Measurements from ENCODE around the gene RNU4-1.

The RNU4-1 gene

DNA sequence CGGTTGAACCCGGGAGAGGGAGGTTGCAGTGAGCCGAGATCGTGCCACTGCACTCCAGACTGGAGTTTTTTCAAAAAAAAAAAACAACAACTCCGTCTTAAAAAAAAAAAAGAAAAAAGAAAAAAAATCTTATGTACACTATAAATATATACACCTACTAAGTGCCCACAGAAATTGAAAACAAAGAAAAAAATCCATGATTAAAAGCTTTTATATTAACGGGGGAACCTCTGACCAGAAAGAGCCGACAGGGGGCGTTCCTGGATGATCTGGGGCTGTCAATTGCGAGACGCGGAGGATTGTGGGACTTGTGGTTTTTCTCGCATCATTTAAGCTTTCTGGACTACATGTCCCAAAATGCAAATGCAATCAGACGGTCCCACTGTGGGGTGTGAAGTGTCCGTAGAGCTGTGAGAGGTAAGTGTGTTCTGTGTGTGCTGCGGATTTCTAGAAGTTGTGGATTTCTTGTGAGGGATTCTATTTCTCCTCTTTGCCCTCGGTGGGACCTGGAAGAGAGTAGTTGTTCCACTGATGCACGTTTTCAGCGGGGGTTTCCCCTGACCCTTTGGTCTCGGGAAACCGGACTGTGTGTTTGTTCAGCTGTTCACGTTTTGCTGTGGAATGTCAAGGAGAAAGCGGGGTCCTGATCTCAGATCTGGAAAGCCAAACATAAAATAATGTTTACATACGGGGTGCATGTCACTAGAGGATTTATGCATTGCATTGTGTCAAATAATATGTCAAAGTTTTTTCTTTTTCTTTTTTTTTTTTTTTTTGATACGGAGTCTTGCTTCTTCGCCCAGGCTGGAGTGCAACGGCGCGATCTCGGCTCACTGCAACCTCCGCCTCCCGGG, 9.2 kb upstream of the RNU4-1 start, which contains the start of gene SIRT4 (continued):
- TF ChIP-seq ZBTB7A (tag by site-specific recombination; IDR thresholded peaks at IDR 0.05; ENCODE audit: low read depth): 0 out of 2 replicates have a peak, but pooled peaks have one; percentile 20
- TF ChIP-seq, protein P1, sequence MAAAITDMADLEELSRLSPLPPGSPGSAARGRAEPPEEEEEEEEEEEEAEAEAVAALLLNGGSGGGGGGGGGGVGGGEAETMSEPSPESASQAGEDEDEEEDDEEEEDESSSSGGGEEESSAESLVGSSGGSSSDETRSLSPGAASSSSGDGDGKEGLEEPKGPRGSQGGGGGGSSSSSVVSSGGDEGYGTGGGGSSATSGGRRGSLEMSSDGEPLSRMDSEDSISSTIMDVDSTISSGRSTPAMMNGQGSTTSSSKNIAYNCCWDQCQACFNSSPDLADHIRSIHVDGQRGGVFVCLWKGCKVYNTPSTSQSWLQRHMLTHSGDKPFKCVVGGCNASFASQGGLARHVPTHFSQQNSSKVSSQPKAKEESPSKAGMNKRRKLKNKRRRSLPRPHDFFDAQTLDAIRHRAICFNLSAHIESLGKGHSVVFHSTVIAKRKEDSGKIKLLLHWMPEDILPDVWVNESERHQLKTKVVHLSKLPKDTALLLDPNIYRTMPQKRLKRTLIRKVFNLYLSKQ (tag by site-specific recombination; IDR thresholded peaks at IDR 0.05; ENCODE audit: borderline replicate concordance): no peak

DNA sequence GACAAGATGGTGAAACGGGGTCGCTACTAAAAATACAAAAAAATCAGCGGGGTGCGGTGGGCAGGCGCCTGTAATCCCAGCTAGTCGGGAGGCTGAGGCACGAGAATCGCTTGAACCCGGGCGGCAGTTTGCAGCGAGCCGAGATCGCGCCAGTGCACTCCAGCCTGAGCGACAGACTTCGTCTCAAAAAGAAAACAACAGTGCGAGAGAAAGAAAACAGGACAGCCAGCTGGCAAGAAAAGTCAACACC, 701 bp downstream of the RNU4-1 start:
- POLR2A ChIA-PET: interaction anchor here (0.8 to 5.2 kb wide), 21 partner anchors 10 to 303 kb away, joined by 3 to 194 read pairs (median 11); partner anchors contain the start of genes BICDL1, PLA2G1B, PXN and RAB35
- no peak for TF ChIP-seq ZNF664 (tag by site-specific recombination; IDR thresholded peaks at IDR 0.05)
- TF ChIP-seq ZNF140 (tag by site-specific recombination; IDR thresholded peaks at IDR 0.05): no peak
- TF ChIP-seq ZNF146 (tag by site-specific recombination; IDR thresholded peaks at IDR 0.05): 0 out of 2 replicates have a peak, but pooled peaks have one; percentile 10
- no peak for TF ChIP-seq HOXA7 (CRISPR knock-in tag; IDR thresholded peaks at IDR 0.05; ENCODE audit: borderline replicate concordance)
- no peak for TF ChIP-seq ZNF473 (tag by site-specific recombination; IDR thresholded peaks at IDR 0.05)
- TF ChIP-seq MZF1 (tag by site-specific recombination; IDR thresholded peaks at IDR 0.05; ENCODE audit: borderline replicate concordance): no peak
- no peak for TF ChIP-seq ZEB2 (tag by site-specific recombination; IDR thresholded peaks at IDR 0.05)
- no peak for TF ChIP-seq ZNF600 (tag by site-specific recombination; IDR thresholded peaks at IDR 0.05)
- TF ChIP-seq, protein P2, sequence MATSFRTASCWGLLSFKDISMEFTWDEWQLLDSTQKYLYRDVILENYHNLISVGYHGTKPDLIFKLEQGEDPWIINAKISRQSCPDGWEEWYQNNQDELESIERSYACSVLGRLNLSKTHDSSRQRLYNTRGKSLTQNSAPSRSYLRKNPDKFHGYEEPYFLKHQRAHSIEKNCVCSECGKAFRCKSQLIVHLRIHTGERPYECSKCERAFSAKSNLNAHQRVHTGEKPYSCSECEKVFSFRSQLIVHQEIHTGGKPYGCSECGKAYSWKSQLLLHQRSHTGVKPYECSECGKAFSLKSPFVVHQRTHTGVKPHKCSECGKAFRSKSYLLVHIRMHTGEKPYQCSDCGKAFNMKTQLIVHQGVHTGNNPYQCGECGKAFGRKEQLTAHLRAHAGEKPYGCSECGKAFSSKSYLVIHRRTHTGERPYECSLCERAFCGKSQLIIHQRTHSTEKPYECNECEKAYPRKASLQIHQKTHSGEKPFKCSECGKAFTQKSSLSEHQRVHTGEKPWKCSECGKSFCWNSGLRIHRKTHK (tag by site-specific recombination; IDR thresholded peaks at IDR 0.05): no peak
- TF ChIP-seq, protein P3, sequence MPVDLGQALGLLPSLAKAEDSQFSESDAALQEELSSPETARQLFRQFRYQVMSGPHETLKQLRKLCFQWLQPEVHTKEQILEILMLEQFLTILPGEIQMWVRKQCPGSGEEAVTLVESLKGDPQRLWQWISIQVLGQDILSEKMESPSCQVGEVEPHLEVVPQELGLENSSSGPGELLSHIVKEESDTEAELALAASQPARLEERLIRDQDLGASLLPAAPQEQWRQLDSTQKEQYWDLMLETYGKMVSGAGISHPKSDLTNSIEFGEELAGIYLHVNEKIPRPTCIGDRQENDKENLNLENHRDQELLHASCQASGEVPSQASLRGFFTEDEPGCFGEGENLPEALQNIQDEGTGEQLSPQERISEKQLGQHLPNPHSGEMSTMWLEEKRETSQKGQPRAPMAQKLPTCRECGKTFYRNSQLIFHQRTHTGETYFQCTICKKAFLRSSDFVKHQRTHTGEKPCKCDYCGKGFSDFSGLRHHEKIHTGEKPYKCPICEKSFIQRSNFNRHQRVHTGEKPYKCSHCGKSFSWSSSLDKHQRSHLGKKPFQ (tag by site-specific recombination; IDR thresholded peaks at IDR 0.05): no peak
- TF ChIP-seq ZNF2 (tag by site-specific recombination; IDR thresholded peaks at IDR 0.05): no peak; the same call in 1 of the 2 replicates
- no peak for TF ChIP-seq ZNF548 (tag by site-specific recombination; IDR thresholded peaks at IDR 0.05)
- TF ChIP-seq GLIS2 (tag by site-specific recombination; IDR thresholded peaks at IDR 0.05): 0 out of 2 replicates have a peak, but pooled peaks have one; percentile 6
- TF ChIP-seq KLF10 (tag by site-specific recombination; IDR thresholded peaks at IDR 0.05): no peak
- TF ChIP-seq, protein P4, sequence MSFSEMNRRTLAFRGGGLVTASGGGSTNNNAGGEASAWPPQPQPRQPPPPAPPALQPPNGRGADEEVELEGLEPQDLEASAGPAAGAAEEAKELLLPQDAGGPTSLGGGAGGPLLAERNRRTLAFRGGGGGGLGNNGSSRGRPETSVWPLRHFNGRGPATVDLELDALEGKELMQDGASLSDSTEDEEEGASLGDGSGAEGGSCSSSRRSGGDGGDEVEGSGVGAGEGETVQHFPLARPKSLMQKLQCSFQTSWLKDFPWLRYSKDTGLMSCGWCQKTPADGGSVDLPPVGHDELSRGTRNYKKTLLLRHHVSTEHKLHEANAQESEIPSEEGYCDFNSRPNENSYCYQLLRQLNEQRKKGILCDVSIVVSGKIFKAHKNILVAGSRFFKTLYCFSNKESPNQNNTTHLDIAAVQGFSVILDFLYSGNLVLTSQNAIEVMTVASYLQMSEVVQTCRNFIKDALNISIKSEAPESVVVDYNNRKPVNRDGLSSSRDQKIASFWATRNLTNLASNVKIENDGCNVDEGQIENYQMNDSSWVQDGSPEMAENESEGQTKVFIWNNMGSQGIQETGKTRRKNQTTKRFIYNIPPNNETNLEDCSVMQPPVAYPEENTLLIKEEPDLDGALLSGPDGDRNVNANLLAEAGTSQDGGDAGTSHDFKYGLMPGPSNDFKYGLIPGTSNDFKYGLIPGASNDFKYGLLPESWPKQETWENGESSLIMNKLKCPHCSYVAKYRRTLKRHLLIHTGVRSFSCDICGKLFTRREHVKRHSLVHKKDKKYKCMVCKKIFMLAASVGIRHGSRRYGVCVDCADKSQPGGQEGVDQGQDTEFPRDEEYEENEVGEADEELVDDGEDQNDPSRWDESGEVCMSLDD (tag by site-specific recombination; IDR thresholded peaks at IDR 0.05): 0 out of 2 replicates have a peak, but pooled peaks have one; percentile 30
- TF ChIP-seq MYNN (tag by site-specific recombination; IDR thresholded peaks at IDR 0.05; ENCODE audit: borderline replicate concordance): peak; percentile 1; the same call in 1 of the 2 replicates
- TF ChIP-seq, protein P5, sequence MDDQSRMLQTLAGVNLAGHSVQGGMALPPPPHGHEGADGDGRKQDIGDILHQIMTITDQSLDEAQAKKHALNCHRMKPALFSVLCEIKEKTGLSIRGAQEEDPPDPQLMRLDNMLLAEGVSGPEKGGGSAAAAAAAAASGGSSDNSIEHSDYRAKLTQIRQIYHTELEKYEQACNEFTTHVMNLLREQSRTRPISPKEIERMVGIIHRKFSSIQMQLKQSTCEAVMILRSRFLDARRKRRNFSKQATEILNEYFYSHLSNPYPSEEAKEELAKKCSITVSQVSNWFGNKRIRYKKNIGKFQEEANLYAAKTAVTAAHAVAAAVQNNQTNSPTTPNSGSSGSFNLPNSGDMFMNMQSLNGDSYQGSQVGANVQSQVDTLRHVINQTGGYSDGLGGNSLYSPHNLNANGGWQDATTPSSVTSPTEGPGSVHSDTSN (CRISPR knock-in tag; IDR thresholded peaks at IDR 0.05): no peak
- TF ChIP-seq ZIC2 (tag by site-specific recombination; IDR thresholded peaks at IDR 0.05): no peak
- peak; percentile 60 for TF ChIP-seq ZBTB17 (tag by site-specific recombination; IDR thresholded peaks at IDR 0.05)
- no peak; the same call in none of the 2 replicates for TF ChIP-seq KLF9 (tag by site-specific recombination; IDR thresholded peaks at IDR 0.05; ENCODE audit: low read depth)
- no peak for TF ChIP-seq ZNF701 (tag by site-specific recombination; IDR thresholded peaks at IDR 0.05)
- no peak for TF ChIP-seq ZNF23 (tag by site-specific recombination; IDR thresholded peaks at IDR 0.05; ENCODE audit: borderline replicate concordance)
- TF ChIP-seq, protein P6, sequence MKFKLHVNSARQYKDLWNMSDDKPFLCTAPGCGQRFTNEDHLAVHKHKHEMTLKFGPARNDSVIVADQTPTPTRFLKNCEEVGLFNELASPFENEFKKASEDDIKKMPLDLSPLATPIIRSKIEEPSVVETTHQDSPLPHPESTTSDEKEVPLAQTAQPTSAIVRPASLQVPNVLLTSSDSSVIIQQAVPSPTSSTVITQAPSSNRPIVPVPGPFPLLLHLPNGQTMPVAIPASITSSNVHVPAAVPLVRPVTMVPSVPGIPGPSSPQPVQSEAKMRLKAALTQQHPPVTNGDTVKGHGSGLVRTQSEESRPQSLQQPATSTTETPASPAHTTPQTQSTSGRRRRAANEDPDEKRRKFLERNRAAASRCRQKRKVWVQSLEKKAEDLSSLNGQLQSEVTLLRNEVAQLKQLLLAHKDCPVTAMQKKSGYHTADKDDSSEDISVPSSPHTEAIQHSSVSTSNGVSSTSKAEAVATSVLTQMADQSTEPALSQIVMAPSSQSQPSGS (tag by site-specific recombination; IDR thresholded peaks at IDR 0.05; ENCODE audit: low read depth): no peak
- no peak for TF ChIP-seq SP3 (tag by site-specific recombination; IDR thresholded peaks at IDR 0.05)

More for the DNA sequence above, 701 bp downstream of the RNU4-1 start:
- Histone ChIP-seq H3K4me3 (ENCODE audit: low read depth, low read length) (peak overlapping the region; percentile 63), H3K9me3 (ENCODE audit: control insufficient read depth, insufficient read depth, low read depth, low read length) (no peaks in the 10 kb centered on the region), H3K27ac (ENCODE audit: extremely low read depth, low read depth, low read length) (peak overlapping the region; percentile 100), H3K4me1 (ENCODE audit: control insufficient read depth, insufficient read depth, low read length) (no peaks in the 10 kb centered on the region), H3K36me3 (ENCODE audit: control insufficient read depth in 2 of 2, insufficient read depth in 1 of 2, low read length in 2 of 2) (no peaks in the 10 kb centered on the region)
- CTCF ChIA-PET: interaction anchor here (0.7 to 5.5 kb wide), 3 partner anchors 10 to 137 kb away, joined by 4 to 67 read pairs (median 32); partner anchors contain the start of gene SIRT4
